Activated CD8-positive, alpha-beta T cell treated with anti-CD3 and anti-CD28 coated beads for 36 hours (primary cell): ENCODE results near the gene PDE6C. TPM values are rescaled to one million over a fixed set of nuclear protein-coding genes. Genes with fewer than 3 reads are reported as not detected.

Source experiments
- ATAC-seq: fragments of 200-7000 bp; cut with Tn5 transposase; one replicate; pipeline ENCODE4 v1.10.0; 2021; ENCODE audit warnings: mild to moderate bottlenecking, moderate library complexity
- CTCF ChIA-PET: fragments of 350-600 bp; sonication (Branson Sonifier 250); formaldehyde crosslinking; loops from one replicate; lab custom pipeline; 2021; ENCODE audit warnings: antibody characterized with exemption; lab: Charles Lee
- POLR2A ChIA-PET: fragments of 350-600 bp; sonication (Branson Sonifier 250); formaldehyde crosslinking; loops from one replicate; lab custom pipeline; 2021; ENCODE audit warnings: antibody characterized with exemption; lab: Charles Lee
- DNase-seq: peaks from one replicate; pipeline ENCODE4 v3.0.0-alpha.2; 2020
- H3K27ac Mint-ChIP-seq: one replicate; pipeline ENCODE4 v1.8.0; 2021; ENCODE audit warnings: mild to moderate bottlenecking, mixed read lengths
- H3K27me3 Mint-ChIP-seq: one replicate; pipeline ENCODE4 v1.8.0; 2021; ENCODE audit warnings: mixed read lengths
- H3K36me3 Mint-ChIP-seq: one replicate; pipeline ENCODE4 v1.8.0; 2021; ENCODE audit warnings: low read depth, mixed read lengths
- H3K4me1 Mint-ChIP-seq: one replicate; pipeline ENCODE4 v1.8.0; 2021; ENCODE audit warnings: low read depth, mixed read lengths
- H3K4me3 Mint-ChIP-seq: one replicate; pipeline ENCODE4 v1.8.0; 2021; ENCODE audit warnings: mild to moderate bottlenecking, moderate library complexity, mixed read lengths
- H3K9me3 Mint-ChIP-seq: one replicate; pipeline ENCODE4 v1.8.0; 2021; ENCODE audit warnings: mixed read lengths
- intact Hi-C: fragments of 100-400 bp; cut with micrococcal nuclease; formaldehyde crosslinking; loops from one replicate; pipeline ENCODE4 v1.10.0; 2022
- total RNA-seq, 2 experiments: library from RNA; stranded (reverse); gene quantifications; one replicate each; pipeline ENCODE4 v1.2.3, GENCODE V29; 2021
- TF ChIP-seq, protein P1 (sequence below): fragments of 200-600 bp; IDR thresholded peaks from one replicate; pipeline ENCODE4 v1.8.0; 2022; ENCODE audit warnings: antibody characterized with exemption, mild to moderate bottlenecking

The PDE6C gene
- total RNA-seq, 2 experiments from 2014 or later = not detected

DNA sequence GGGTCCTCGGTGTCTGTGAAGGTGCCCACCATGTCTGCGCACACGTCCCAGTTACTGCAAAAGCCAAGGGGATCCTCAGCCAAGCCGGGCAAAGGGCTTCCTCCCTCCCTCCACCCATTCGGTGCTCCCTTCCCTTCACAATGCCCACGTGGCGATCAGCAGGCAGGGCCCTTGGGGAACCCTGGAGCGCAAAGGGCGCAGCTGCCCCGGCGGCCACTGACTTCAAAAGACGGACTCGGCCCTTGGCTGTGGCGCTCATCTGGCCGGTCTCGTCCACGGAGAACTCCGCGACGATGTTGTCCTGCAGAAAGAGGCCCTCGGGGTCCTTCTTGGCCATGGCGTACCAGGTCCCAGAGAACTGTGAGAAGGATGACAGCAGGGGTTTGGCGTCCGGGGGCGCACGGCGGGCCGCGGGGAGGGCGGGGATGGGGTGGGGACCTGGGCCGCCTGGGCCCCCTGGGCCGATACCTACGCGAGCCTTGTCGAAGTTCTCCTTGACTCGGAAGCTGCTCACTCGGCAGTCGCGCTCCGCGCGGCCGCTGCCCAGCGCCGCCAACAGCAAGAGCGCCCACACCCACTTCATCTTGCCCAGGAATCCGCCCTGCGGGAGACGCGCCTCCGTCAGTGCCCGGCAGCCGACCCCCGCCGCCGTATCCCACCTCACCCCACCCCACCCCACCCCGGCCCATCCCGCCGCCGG is 11.7 kb upstream of the PDE6C start:
- no peaks in the 10 kb centered on the region for H3K36me3 Mint-ChIP-seq
- H3K27ac Mint-ChIP-seq = no peak overlapping the region
- ATAC-seq = no peak

DNA sequence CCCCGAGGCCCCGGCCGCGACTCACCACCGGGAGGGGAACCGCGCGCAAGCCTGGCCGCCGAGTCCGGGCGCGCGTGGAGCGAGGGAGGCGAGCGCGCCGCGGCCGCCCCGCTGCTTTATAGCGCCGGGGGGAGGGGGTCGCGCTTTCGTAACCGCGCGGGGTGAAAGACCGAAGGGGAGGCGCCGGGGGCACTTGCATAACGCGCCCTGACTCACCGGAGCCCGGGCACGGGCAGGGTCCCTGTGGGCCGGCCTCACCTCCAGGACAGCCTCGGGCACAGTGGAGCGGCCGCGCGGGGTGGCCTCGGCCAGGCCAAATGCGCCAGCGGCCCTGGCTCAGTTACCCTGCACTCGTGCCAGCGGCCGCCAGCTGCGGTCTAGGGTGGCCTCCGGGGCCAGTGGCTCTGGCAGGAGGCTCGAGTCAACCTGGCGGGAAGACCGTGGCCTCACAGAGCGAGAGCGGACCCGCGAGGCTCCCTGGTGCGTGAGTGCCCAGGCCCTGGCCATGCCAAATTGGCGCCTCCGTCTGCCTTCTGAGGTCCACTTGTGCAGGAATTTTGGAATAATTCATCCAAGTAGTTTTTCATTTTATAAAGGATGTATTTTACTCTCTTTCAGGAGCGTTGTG is 11.1 kb upstream of the PDE6C start, which contains the start of gene RBP4:
TSS of gene RBP4 (minus strand) at position 90 of the 628 bp plus-strand sequence. CDS start 207 bp downstream, outside the sequence.
- Mint-ChIP-seq H3K9me3 (no peaks in the 10 kb centered on the region), H3K36me3 (no peaks in the 10 kb centered on the region), H3K27ac (no peak within 1 kb of the TSS), H3K4me3 (no peak within 1 kb of the TSS), H3K27me3 (peaks cover 26% of the 10 kb centered on the region), H3K4me1 (no peaks in the 10 kb centered on the region)
- intact Hi-C loops = no loop called here
- TF ChIP-seq, protein P1, sequence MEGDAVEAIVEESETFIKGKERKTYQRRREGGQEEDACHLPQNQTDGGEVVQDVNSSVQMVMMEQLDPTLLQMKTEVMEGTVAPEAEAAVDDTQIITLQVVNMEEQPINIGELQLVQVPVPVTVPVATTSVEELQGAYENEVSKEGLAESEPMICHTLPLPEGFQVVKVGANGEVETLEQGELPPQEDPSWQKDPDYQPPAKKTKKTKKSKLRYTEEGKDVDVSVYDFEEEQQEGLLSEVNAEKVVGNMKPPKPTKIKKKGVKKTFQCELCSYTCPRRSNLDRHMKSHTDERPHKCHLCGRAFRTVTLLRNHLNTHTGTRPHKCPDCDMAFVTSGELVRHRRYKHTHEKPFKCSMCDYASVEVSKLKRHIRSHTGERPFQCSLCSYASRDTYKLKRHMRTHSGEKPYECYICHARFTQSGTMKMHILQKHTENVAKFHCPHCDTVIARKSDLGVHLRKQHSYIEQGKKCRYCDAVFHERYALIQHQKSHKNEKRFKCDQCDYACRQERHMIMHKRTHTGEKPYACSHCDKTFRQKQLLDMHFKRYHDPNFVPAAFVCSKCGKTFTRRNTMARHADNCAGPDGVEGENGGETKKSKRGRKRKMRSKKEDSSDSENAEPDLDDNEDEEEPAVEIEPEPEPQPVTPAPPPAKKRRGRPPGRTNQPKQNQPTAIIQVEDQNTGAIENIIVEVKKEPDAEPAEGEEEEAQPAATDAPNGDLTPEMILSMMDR = no peak
- ChIA-PET CTCF (no interaction called here), POLR2A (no interaction called here)
- no peak for ATAC-seq
- DNase-seq = no peak

More for the DNA sequence above, 11.7 kb upstream of the PDE6C start:
- Mint-ChIP-seq H3K4me3 (no peak overlapping the region), H3K9me3 (no peaks in the 10 kb centered on the region), H3K4me1 (no peaks in the 10 kb centered on the region), H3K27me3 (peaks cover 26% of the 10 kb centered on the region)
- TF ChIP-seq, protein P1 = no peak
- intact Hi-C loops = no loop called here
- DNase-seq = no peak
- ChIA-PET POLR2A (no interaction called here), CTCF (no interaction called here)

DNA sequence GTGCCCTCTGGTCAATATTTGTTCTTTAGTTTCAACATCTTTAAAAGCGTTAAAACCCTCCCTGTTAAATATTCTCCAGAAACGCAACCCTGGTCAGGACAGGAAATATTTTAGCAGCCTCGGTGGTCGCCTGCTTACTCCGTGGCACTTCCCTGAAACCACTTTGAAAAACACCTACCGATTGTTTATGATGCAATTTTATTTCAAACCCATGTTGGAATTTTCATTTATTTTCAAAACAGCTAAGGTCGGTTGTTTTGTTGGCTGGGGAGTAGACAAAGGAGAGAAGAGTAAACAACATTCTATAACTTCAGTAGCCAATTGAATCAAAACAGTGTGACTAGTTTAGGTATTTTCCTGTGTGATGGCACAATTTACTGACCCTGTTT is 10.6 kb upstream of the PDE6C start:
- no peak overlapping the region for H3K27ac Mint-ChIP-seq
- ATAC-seq = no peak
- no peak for DNase-seq
- H3K9me3 Mint-ChIP-seq = no peaks in the 10 kb centered on the region
- H3K4me1 Mint-ChIP-seq = no peaks in the 10 kb centered on the region
- H3K27me3 Mint-ChIP-seq = peaks cover 26% of the 10 kb centered on the region
- intact Hi-C loops = no loop called here
- TF ChIP-seq, protein P1 = no peak
- POLR2A ChIA-PET = no interaction called here
- no peak overlapping the region for H3K4me3 Mint-ChIP-seq
- CTCF ChIA-PET = no interaction called here
- H3K36me3 Mint-ChIP-seq = no peaks in the 10 kb centered on the region

DNA sequence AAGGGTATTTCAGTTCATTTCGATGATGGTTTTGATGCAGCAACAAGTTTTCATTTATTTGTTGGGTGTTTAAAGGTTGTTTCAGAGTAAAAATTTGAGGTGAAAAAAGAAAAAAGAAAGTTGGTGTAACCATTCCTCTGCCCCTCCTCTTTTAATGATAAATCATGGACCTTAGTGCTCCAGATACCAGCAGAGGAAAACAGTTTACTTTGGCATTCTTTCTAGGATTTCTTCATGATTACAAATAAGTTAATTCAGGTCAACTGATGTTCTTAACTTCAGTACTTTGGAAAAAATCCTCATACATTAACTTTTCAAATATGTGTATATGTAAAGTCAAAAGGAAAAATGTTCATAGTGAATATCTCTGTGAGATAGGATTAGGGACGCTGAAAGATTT is 9.3 kb upstream of the PDE6C start:
- ChIA-PET CTCF (no interaction called here), POLR2A (no interaction called here)
- ATAC-seq = no peak

More for the DNA sequence above, 9.3 kb upstream of the PDE6C start:
- H3K9me3 Mint-ChIP-seq = peaks cover 4% of the 10 kb centered on the region
- no peaks in the 10 kb centered on the region for H3K36me3 Mint-ChIP-seq
- no peak for DNase-seq
- peaks cover 26% of the 10 kb centered on the region for H3K27me3 Mint-ChIP-seq
- H3K4me3 Mint-ChIP-seq = no peak overlapping the region
- H3K4me1 Mint-ChIP-seq = no peaks in the 10 kb centered on the region
- intact Hi-C loops = no loop called here
- H3K27ac Mint-ChIP-seq = no peak overlapping the region
- TF ChIP-seq, protein P1 = no peak
